CD4-positive, alpha-beta T cell treated with Interferon gamma for 1 hour (primary cell): ENCODE data around the gene SNAI3.

Experiments used
- DNase-seq: peaks from one replicate; pipeline ENCODE4 v3.0.0-alpha.2; 2020

The SNAI3 gene

GRCh38 chr16:88665148-88665547 is 21.2 kb downstream of the SNAI3 start:
- no peak for DNase-seq

- DNase-seq: peak; percentile 97
Measured at GRCh38 chr16:88662843-88663606, 23.3 kb downstream of the SNAI3 start, which contains the start of gene MVD. TSS of gene MVD (minus strand) at chr16:88663091. CDS start at chr16:88663080, 11 bp downstream.

- DNase-seq: no peak
Measured at GRCh38 chr16:88662222-88662842, 24.0 kb downstream of the SNAI3 start.

GRCh38 chr16:88661468-88661867 is 24.8 kb downstream of the SNAI3 start:
- no peak for DNase-seq

GRCh38 chr16:88659160-88659559 is 27.1 kb downstream of the SNAI3 start:
- DNase-seq: no peak

DNA sequence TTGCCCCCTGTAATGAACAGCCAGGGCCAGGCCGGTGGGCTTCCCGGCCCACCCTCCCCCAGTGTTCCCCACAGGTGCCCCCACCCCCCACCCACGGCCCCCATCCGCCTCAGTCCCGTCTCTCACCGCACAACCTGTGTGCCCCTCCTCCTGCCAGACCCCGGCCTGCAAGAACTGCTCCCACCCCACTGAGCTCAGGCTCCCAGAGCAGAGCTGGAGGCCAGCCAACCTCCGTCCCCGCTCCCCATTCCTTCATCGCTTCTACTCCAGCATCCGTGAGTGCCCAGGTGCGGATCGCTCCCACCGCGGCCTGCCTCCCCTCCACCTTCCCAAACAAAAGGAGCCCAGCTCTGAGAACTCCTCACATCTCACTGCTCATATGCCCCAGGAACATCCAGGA is 27.6 kb downstream of the SNAI3 start:
- DNase-seq: no peak

DNA sequence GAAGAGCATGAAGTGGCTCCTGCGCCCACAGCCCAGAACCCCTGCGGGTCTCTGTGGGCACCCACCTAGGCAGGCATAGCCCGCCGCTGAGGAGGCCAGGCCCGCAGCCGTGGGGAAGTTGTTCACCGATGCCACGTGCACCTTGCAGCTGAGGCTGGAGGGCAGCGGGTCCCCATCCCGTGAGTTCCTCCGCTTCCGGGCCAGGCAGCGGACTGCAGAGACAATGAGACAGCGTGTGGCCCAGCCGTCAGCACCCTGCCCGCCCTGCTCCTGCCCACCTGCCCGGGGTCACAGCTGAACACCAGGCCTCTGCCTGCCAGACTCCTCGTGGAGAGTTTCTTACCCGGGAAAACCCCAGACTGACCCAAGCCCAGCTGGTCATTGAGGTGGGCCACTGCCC is 28.9 kb downstream of the SNAI3 start:
- no peak for DNase-seq

GRCh38 chr16:88656291-88656980 is 29.9 kb downstream of the SNAI3 start:
- no peak for DNase-seq

GRCh38 chr16:88655733-88656281 is 30.5 kb downstream of the SNAI3 start:
- no peak for DNase-seq

DNA sequence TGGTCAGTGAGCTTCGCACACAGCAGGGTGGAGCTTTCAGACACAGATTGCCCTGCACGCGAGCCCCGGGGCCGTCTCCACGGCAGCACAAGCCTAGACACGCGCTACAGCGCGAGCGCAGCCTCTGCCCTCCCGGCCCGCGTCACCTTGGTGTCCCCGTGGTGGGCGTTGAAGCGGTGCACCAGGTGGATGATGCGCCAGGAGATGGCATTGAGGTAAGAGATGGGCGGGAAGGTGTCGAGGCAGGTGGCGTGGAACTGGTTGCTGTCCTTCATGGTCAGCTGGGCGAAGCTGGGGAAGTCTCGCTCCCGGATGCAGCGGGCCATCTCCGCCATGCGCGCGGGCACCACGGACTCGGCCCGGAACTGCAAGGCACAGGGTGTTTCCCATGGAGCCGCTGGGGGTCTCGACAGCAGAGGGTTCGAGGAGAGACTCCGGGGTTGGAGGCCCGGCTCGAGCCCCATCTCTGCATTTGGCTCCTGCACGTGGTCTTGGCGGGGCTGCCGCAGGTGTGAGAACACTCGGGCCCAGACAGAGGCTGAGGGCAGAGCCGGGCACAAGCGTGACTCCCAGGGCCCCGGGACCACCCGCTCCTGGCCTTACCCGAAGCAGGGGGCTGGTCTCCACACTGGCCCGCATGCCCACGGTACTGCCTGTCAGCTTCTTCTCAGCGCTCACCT is 31.1 kb downstream of the SNAI3 start:
- no peak for DNase-seq

- no peak for DNase-seq
Measured at GRCh38 chr16:88654363-88655052, 31.8 kb downstream of the SNAI3 start.

DNA sequence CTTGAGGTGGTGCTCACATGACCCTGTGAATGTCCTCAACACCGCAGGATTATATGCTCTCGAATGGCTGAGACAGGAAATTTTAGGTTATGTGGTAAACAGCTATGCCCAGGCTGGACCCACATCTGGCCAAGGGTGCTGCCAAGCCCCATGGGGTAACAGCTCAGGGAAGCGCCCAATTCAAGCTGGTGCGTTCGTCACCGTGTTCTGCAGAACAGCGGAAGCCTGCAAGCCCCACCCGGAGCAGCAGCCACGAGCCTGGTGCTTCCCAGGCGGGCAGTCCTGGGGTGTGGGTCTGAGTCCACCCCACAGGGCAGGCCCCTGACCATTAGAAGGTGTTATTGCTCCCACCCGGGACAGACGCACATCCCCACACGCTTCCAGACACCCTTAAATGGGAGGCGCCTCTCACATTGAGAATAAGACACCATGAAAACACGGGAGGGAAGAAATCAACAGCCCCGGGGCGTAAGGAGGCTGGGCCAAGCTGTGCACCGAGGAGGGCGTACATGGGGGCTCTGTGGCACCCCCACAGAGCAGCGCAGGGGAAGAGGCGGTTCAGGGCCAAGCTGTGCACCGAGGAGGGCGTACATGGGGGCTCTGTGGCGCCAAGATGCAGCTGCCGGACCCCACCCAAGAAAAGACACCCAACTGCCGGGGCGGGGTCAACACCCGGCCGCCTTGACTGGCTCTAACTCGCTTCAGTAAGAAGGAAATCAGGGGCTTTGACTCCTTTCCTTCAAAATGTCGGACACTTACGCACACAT is 32.5 kb downstream of the SNAI3 start:
- peak; percentile 26 for DNase-seq

DNA sequence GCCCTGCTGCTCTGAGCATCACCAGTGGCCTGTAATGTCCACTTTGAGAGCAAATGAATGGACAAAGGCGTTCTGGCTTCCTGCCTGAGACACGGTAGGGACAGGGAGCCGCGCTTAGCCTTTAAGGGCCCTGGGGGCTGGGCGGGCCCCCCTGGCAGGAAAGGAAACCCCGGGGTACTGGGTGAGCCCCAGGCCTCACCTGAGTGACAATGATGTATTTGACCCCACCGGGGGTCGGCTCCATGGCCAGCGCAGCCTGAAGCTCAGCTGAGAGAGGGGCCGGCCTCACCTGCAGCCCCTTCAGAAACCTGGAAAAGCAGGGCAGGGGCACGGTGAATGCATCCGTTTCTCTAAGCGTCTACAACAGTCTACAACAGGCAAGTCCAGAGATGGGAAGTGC is 33.2 kb downstream of the SNAI3 start:
- DNase-seq: no peak

GRCh38 chr16:88652762-88653063 is 33.6 kb downstream of the SNAI3 start:
- DNase-seq: no peak

DNA sequence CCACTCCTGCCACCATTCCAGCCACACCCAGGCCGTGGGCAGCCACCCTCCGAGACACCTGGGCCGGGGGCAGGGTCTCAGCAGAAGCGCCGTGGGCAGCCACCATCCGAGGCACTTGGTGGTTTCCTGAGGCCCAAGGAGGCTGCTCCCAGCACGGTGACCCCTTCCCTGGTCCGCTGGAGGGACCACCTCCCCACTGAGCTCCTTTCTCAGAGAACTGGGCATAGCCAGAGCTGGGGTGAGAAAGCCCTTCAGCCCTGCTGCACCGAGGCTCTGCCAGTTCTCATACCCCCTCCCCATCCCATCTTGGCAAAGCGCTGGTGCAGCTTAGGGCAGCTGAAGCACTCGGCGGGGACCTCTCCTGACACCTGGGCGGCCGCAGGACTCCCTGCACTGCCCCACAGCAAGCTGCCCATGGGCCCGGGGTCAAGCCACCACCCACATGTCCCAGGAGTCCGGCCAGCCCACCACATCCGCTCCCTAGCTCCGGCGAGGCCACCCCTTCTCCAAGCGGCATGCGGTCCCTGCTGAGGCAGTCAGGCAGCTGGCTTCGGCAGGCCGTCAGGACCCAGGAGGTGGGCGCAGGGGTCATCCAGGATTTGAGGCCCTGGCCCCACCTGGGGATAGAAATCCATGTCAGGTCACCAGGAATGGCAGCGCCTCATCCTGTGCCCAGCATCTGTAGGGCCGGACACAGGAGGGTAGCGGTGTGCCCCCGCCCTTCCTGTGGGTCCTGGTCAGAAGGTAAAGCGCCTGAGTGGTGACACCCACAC is 34.1 kb downstream of the SNAI3 start:
- DNase-seq: no peak

DNA sequence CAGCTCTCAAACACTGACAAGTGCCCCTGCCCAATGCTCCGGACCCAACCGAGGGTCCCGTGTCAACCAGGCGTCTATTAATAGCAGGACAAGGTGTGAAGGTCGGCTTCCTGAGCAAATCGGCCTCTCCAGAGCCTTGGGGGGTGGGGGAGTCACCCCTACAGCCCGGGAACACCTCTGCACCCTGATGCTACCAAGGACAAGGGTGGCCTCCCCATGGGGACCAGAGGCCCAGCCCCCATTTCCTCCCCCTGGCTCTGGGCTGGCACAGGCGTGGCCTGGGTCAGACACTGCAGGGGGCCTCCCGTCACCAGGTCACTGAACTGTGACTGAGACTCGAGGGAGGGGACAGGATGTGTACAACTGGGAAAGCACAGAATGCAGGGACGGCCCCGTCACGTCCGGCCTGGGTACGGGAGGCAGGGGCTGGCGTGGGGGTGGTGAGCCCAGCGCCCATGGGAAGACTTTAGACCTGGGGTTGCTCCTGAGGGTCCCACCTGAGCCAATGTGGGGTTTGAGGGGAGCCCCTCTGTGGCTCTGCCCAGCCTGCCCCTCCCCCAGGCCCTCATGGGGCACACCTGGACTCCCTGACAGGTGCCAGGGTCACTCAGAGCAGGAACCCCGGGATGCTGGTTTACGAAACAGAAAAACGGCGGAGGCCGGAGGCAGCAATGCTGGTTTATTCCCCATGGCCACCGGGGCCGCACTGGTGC is 34.9 kb downstream of the SNAI3 start:
- DNase-seq: peak; percentile 86

DNA sequence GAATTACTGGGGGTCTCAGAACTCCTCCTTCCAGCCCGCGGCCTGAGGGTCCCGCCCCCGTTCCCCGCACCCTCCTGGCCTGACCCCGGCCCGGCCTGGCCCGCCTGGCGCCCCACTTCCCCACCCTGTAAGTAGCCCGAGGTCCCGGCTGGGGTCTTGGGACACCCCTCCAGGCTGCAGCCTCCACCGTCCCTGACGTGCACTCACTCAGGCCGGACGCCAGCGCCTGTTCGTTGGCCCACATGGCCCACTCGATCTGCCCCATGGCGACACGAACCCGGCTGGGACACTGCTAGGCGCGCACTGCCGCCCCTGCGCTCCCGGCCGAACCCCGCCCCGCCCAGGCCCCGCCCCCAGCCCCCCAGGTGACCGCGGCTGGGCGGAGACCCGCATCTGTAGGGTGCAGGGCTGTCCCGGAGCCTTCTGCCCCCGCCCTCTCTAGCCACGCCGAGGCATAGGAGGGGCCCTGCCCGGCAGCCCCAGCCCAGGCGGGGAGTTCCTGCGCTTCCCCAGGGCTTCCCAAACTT is 35.5 kb downstream of the SNAI3 start, which contains the start of gene CYBA:
Gene CYBA (minus strand): TSS at position 305 of the 527 bp plus-strand sequence. CDS start 40 bp downstream, at position 265.
- DNase-seq: peak; percentile 89

DNA sequence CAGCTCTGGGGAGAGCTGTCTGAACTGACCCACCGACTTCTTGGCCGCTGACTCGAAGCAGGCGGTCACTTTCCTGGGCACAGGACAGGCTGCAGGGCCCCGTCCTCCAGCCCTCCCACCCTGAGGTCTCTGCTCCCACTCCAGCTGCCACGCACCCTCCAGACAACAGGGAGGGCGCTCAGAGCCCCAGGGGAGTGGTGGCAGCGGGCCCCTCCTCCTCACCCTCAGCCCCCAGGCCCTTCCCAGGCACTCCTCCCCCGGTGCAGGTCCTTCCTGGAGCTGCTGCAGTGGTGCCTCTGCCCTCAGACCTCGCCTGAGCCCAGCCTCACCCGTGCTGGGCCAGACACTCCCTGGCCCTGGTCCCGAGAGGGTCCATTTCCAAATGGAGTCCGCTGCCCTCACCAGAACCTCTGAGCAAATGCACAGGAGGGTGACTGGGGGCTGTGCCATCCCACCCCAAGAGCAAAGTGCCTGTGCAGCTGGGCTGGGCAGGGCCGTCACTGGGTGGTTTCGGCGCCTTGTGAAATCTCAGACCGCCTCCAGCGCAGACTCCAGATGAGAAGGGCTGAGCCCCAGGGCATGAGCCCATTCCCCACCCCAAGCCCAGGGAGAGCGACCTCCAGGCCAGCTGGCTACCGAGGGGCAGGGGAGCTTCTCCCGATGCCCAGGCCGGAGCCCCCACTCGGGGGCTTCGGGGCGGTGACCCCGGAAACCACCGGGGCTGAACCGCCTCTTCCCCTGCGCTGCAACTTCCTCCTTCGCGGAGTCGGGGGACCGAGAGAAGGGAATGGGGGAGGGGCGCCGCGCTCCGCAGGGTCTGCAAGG is 36.2 kb downstream of the SNAI3 start:
- peak; percentile 48 for DNase-seq
